Mesangial cell (primary cell): ENCODE measurements around the gene DDX55. TPM values are rescaled to one million over a fixed set of nuclear protein-coding genes. Genes with fewer than 3 reads are reported as not detected.

Experiments used
- total RNA-seq: library from RNA; depleted of rRNA; stranded (reverse); fragments of >200 nt; gene quantifications from 2 replicates; pipeline ENCODE4 v1.2.3, GENCODE V29; 2015

Gene DDX55
- 9.5 and 19.7 TPM in 2 replicates for total RNA-seq

GRCh38 chr12:123601602-123602489, at the start of gene DDX55:
DDX55 (plus strand) TSS chr12:123602099; CDS start chr12:123602149, 50 bp downstream.

GRCh38 chr12:123633379-123634141, 31.7 kb downstream of the DDX55 start, which contains the start of the genes EIF2B1 and GTF2H3:
EIF2B1 (minus strand) TSS chr12:123633686; CDS start chr12:123633557, 129 bp downstream.
GTF2H3 (plus strand) TSS chr12:123633829; CDS start chr12:123633860, 31 bp downstream.

Other genes with a start within 250 kb of the DDX55 start
- 12.4 and 15.7 TPM in 2 replicates for gene SBNO1, start 237.3 kb upstream of the DDX55 start, total RNA-seq
- 24.6 and 55.2 TPM in 2 replicates for gene KMT5A, start 218.0 kb upstream of the DDX55 start, total RNA-seq
- 2.3 and 3.7 TPM in 2 replicates for gene RILPL2, start 165.4 kb upstream of the DDX55 start, total RNA-seq
- gene SNRNP35, start 144.0 kb upstream of the DDX55 start, total RNA-seq, result 12.2 and 18.1 TPM in 2 replicates
- gene RILPL1, start 68.4 kb upstream of the DDX55 start, total RNA-seq, result 7.2 and 17.4 TPM in 2 replicates
- gene TMED2, start 17.5 kb upstream of the DDX55 start, total RNA-seq, result 114 and 161 TPM in 2 replicates
- 65.8 and 95.8 TPM in 2 replicates for gene EIF2B1, start 31.6 kb downstream of the DDX55 start, total RNA-seq
- gene GTF2H3, start 31.7 kb downstream of the DDX55 start, total RNA-seq, result 24.5 and 39.8 TPM in 2 replicates
- 13.0 and 16.6 TPM in 2 replicates for gene TCTN2, start 69.0 kb downstream of the DDX55 start, total RNA-seq
- gene ATP6V0A2, start 110.3 kb downstream of the DDX55 start, total RNA-seq, result 13.0 and 15.5 TPM in 2 replicates
- gene DNAH10, start 160.2 kb downstream of the DDX55 start, total RNA-seq, result 0.25 TPM in 1 of 2 replicates, not detected in the other